HG03469 (cell line): ENCODE results near the gene ZFYVE28.

Experiments
- ATAC-seq: cut with Tn5 transposase; IDR thresholded peaks from one replicate; pipeline ENCODE4 v1.9.1; 2021; ENCODE audit warnings: mild to moderate bottlenecking, moderate library complexity, moderate number of reproducible peaks; ENCODE audit not compliant: unreplicated experiment

ZFYVE28 gene

DNA sequence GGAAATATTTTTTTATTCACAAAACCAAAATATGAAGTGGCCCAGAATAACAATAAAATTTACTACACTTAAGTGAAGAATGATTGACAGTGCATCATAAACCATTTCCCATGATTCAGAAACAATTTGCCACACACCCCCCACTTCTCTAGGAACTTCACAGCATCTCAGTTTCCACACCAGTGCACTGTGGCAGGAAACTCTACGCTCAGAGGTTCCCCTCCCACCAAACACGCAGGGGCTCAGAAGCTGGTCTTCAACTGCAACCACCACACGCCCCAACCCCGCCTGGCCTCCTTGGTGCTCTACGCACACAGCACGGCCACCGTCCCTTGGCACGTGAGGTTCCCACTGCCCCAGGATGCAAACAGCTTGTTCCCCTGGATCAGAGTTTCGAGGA, 63.7 kb downstream of the ZFYVE28 start:
- no peak for ATAC-seq

GRCh38 chr4:2354118-2354517, 64.3 kb downstream of the ZFYVE28 start:
- ATAC-seq: no peak

DNA sequence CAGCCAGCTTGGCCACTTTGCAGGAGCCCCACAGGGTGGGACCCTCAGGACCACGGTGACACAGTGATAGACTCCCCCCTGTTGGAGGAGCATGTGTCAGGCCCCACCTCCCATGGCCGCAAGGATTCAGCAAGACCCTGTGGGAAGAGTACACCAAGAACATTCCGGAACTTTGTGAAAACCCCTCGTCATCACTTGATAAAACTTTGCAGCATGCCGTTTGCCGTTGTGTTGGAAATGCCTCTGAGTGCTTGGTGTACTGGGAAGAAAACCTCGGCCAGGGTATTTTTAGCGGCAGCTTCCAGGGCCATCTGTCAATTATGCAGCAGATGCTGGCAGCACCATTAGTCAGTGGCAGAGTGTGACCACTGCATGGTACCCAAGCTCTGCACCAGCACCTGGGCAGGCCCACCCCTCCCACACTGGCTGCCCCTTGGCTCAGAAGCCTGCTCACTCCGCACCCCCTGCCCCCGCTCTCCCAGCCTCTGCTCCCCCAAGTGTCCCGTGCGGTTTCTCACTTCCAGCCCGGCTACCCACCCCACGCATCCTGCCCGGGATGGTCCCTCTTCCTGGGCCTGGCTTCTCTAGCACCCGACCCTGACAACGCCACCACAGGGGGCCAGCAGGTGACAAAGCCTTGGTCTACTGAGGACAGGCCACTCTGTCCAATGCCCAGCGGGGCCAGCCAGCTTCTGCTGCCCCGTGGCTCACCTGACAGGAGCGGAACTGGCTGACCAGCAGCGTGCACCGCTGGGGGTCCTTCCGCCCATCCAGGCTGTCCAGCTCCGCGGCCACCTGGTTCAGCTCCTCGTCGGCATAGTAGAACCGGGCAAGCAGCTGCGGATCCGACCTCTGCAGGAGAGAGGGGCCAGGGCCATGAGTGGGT, 65.0 kb downstream of the ZFYVE28 start:
- no peak for ATAC-seq

DNA sequence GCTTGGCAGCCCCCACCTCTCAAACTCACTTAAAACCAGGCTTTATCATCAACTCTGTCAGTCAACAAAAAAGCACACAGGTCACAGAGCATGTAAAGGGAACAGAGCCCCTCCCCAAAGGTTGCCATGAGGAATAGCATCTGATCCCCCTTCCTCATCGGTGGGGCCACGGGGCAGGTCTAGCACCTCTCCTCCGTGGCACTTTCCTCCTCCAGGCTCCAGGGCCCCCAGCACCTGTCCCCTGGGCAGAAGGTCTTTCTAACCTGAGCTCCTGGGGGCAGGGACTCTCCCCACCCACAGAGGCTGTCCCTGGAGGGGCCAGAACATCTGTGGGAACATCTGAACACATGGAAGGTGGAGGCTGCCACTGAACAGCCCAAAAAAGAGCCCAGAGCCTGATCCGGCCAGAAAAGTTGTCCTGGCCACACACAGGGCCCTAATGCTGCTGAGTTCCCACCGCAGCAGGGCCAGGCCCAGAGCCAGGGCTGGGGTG, 65.7 kb downstream of the ZFYVE28 start:
- ATAC-seq: no peak

- ATAC-seq: no peak
Observed at GRCh38 chr4:2352171-2352570, 66.3 kb downstream of the ZFYVE28 start.

GRCh38 chr4:2350982-2351381, 67.5 kb downstream of the ZFYVE28 start:
- ATAC-seq: no peak

DNA sequence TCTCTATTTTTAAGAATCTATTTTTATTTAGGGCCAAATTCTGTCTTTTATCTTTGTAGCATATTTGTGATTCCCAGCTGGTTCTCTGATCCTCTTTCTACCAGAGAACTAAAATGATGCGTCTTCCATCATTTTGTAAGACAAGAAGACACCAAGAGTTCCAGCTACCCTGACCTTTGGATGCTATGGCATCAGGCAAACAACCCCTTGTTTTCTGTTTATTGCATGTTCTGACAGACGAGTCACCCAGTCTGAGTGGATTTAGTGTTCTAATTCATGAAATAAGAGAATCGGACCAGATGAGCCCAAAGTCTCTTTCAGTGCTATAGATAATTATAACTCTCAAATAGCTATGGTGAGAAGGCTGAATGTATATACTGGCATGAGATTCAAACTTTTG, 69.7 kb downstream of the ZFYVE28 start:
- ATAC-seq: no peak

DNA sequence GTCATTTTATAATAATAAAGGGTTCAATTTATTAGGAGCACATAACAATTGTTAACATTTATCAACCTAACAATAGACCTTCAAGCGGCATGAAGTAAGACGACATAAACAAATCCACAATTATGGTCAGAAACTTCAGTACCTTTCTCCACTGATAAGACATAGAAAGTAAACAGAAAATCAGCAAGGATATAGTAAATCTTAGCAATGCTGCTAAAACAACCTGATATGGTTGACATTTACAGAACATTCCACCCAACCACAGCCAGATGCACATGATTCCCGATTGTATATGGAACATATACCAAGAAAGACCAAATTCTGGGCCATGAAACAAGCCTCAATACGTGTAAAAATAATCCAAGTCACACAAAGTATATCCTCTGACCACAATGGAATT, 71.3 kb downstream of the ZFYVE28 start:
- no peak for ATAC-seq

GRCh38 chr4:2343476-2343875, 75.0 kb downstream of the ZFYVE28 start:
- no peak for ATAC-seq

DNA sequence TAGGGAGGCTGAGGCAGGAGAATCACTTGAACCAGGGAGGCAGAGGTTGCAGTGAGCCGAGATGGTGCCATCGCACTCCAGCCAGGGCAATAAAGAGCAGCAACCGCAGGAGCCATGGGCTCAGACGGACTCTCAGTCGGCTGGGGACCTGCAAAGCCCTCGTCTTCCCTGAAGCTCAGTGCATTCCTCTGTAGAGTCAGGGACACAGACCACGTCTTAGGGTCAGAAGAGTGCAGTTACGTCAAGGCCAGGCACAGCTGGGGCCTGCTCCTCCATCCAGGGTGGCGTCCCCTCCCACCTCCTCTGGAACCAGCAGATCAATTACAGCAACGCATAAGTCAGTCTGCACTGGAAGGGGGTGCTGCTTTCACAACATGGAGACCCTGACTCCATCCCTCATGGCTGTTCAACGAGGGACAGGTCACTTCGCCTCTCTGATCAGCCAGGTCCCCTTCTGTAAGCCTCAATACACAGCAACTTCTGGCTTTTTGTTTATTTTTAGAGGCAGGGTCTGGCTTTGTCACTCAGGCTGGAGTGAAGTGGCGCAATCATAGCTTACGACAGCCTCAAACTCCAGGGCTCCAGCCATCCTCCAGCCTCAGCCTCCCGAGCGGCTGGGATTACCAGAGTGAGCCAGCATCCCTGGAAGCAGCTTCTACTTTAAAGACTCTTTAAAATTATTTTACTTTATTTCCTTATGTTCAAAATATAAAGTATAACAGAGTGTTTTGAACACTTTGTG, 76.4 kb downstream of the ZFYVE28 start:
- no peak for ATAC-seq

GRCh38 chr4:2341261-2341841, 77.1 kb downstream of the ZFYVE28 start:
- no peak for ATAC-seq

- ATAC-seq: no peak
Observed at GRCh38 chr4:2340272-2341061, 78.0 kb downstream of the ZFYVE28 start.

- no peak for ATAC-seq
Observed at GRCh38 chr4:2339458-2340271, 78.8 kb downstream of the ZFYVE28 start.

DNA sequence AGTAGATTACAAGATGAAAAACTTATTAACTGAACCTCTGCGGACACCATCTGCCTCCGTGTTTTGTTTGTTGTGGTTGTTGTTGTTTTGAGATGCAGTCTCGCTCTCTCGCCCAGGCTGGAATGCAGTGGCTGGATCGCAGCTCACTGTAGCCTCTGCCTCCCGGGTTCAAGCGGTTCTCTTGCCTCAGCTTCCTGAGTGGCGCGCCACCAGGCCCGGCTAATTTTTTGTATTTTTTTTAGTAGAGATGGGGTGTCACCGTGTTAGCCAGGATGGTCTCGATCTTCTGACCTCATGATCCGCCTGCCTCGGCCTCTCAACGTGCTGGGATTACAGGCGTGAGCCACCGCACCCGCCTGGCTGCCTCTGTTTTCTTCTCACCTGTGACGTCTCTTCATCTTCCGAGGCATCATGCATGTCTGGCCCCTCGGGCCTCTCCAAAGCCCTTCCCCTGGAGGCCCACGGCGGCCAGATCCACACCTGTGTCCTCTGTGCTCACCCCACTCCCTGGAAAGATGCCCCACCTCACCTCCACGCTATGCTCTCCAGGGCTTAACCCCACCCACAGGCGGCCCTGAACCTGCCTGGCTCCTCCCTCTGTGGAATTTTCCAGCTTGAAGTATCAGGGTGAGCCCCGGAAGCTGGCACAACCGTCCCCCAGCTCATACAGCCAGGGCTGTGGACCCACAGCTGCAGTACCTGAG, 79.5 kb downstream of the ZFYVE28 start:
- no peak for ATAC-seq

- ATAC-seq: no peak
Observed at GRCh38 chr4:2337896-2338295, 80.5 kb downstream of the ZFYVE28 start.

- no peak for ATAC-seq
Observed at GRCh38 chr4:2337131-2337723, 81.2 kb downstream of the ZFYVE28 start.

- ATAC-seq: no peak
Observed at GRCh38 chr4:2336659-2337058, 81.8 kb downstream of the ZFYVE28 start.

GRCh38 chr4:2335729-2336101, 82.7 kb downstream of the ZFYVE28 start:
- ATAC-seq: no peak
